GM19023 (cell line): ENCODE results near the gene AARSD1.
"Not testable (repeated sequence)": the region's sequence is repeated elsewhere in the genome, so short reads cannot be mapped to it uniquely, and the experiment has no call there.

Experiments used
- ATAC-seq: cut with Tn5 transposase; IDR thresholded peaks from one replicate; pipeline ENCODE4 v1.9.1; 2021; ENCODE audit warnings: mild to moderate bottlenecking, moderate library complexity; ENCODE audit not compliant: unreplicated experiment

The AARSD1 gene

DNA sequence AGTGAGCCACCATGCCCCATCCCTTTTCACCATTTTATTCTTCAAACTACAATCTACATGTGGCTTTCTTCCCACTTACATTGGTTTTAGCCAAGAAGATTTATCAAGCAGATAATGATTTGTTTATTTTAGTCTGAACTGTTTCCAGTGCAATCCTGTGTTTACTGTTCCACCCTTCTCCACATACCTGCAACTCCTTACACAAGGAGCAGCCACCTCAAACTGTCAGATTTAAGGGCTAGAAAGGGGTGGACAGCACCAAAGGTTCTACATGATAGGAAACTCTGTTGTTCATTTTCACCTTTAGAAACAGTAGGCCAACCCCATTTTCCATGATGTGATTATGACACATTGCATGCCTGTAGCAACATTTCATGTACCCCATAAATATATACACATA, 18.0 kb upstream of the AARSD1 start:
- ATAC-seq, result no peak

DNA sequence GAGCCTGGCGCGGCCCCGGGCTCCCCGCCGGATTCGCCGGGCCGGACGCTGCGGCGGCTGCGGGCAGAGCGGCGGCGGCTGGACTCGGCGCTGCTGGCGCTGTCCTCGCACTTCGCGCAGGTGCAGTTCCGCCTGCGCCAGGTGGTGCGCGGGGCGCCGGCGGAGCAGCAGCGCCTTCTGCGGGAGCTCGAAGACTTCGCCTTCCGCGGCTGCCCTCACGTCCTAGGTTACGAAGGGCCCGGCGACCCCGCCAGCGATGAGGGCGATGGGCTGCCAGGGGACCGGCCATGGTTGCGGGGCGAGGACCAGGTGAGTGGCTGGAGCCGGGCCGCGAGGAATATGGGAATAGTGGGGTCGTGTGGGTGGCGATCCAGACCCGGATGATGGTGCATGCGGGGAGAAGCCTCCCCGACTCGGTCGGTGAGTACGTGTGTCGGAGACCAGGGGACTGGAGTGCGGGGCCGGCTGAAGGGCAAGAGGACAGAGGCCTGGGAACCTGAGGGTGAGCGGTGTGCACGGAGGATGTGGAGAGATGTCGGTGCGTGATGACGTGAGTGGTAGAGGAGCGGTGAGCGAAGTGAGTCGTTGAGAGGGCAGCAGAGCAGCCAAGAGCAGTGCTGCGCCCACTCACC, 16.6 kb upstream of the AARSD1 start:
- ATAC-seq, result peak; percentile 54

DNA sequence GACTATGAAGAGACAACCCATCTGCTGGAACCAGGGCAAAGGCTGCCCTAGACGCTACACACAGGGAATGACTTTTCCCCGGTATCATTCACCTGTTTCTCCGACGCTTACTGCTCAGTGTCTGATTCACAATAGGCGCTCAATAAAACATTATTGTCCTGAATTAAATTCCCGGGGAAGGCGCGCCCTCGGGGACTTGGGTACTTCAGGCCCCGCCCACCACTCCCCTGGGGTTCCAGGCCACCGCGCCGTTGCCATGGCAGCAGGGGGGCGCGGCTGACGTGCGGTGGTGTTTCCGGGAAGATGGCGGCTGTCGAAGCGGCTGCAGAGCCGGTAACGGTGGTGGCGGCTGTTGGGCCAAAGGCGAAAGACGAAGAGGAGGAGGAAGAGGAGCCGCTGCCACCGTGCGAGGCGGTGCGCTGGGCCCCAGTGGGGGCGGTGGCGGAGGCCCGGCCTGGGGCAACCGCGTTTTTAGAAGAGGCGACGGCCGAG, 16.1 kb upstream of the AARSD1 start, which contains the start of gene RUNDC1:
RUNDC1 (plus strand) TSS at position 292 of the 492 bp plus-strand sequence; CDS start at position 304, 12 bp downstream.
- peak; percentile 66 for ATAC-seq

DNA sequence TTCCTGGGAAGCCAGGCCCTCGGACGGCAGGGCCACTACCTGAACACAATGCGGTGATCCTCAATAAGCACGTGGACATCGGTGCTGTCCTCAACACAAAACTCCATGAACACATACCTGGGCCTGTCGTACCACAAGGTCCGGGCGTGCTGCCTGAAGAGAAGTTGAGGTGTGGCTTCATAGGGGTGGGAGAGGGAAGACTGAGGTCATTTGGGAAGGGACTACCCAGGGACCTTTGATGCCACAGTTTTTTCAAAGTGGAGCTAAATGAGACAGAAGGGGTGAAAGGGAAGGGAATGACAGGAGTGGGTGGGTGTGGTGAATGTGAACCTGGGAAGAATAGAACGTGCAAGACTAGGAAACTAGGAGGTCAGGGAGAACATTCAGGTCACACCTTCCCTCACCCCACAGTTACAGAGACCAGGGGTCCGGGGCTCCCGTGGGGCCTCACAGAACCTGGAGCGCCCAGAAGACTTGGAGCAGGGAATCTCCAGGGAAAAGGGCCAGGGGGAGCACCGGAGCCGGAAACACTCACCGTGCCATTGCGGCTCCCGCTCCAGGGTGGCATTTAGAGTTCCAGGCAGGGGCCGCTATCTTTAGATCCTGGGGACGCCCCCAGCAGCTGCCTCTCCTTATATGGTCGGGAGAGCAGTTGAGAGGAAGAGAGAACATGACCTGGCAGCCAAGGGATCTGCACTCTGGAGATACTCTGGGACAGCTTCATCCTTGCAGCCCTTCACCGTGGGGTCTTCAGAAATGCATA, 15.4 kb upstream of the AARSD1 start, which contains the start of gene PTGES3L:
PTGES3L (minus strand) TSS at position 570 of the 763 bp plus-strand sequence; CDS start at position 543, 27 bp downstream.
- ATAC-seq, result peak; percentile 34

DNA sequence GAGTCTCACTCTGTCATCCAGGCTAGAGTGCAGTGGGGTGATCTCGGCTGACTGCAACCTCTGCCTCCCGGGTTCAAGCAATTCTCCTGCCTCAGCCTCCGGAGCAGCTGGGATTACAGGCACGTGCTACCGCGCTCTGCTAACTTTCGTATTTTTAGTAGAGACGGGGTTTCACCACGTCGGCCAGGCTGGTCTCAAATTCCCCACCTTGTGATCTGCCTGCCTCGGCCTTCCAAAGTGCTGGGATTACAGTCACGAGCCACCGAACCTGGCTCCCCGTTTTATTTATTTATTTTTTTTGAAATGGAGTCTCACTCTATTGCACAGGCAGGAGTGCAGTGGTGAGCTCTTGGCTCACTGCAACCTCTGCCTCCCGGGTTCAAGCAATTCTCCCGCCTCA, 11.4 kb upstream of the AARSD1 start:
- ATAC-seq, result not testable (repeated sequence)

DNA sequence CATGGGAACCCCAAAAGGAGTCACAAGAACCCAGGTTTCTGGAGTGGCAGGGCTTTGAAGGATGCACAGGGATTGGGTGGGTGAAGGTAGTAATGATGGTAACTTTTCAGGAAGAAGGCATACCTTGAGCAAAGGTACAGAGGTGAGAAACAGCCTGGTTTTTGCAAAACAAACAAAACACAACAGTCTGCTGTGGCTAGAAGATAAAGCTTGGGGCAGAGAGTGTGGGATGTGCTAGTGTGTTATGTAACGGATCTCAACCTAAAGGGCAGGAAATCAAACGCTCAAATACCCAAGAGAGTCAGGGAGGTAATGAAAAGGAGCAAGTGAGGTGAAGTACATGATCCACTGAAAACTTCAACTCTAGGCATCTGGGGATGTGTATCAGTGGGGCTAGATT, 11.0 kb upstream of the AARSD1 start:
- ATAC-seq, result no peak

DNA sequence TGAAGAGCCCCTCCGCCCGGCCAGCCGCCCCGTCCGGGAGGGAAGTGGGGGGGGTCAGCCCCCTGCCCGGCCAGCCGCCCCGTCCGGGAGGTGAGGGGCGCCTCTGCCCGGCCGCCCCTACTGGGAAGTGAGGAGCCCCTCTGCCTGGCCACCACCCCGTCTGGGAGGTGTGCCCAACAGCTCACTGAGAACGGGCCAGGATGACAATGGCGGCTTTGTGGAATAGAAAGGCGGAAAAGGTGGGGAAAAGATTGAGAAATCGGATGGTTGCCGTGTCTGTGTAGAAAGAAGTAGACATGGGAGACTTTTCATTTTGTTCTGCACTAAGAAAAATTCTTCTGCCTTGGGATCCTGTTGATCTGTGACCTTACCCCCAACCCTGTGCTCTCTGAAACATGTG, 9.1 kb upstream of the AARSD1 start:
- not testable (repeated sequence) for ATAC-seq

DNA sequence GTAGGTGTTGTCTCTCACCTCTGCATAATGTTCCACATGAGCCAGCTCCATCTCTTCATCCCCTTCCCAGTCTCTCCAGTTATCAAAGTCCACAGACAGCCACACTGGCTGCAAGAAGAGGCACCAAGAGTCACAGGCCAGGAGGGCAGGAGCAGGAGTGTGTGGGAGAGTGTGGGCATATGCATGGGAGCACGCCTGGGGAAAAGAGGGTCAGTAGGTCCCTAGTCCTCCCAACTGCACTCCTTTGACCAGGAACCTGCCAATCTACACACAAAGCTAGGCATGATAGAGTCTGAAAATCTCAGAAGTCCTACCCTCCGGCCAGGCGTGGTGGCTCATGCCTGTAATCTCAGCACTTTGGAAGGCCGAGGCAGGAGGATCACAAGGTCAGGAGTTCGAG, 7.3 kb upstream of the AARSD1 start:
- no peak for ATAC-seq

DNA sequence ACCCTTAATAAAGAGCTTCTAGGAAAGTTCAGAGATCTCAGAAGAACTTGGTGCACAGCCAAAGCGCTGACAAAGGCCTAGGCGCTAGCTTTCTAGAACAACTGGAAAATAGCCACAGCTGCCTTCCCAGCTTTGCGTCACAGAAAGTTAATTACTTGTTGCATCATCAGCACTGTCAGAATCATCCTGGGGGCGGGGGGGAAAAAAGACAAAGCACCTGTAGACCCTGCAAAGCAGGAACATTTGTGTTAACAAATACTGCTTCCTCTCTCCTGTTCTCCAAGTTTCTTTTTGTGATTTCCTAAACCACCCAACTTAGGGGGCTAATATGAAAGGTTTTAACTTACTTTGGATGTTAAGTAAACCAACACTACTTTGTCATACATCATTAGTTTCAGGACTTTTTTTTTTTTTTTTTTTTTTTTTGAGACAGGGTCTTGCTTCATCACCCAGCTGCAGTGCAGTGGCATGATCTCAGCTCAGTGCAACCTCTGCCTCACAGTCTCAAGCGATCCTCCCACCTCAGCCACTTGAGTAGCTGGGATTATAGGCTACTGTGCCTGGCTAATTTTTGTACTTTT, 4.8 kb upstream of the AARSD1 start:
- ATAC-seq, result no peak

DNA sequence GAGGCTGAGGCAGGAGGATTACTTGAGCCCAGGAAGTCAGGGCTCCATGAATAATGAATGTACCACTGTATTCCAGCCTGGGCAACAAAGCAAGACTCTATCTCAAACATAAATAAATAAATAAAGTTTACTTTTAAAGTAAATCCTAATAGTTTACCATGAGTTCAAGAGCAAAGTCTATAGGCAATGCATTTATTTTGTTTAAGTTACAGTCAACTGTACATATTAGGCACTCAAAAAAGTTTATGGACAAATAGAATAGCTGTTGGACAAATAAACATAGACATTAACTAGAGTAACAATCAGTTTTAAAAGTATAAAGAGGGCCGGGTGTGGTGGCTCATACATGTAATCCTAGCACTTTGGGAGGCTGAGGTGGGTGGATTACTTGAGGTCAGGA, 3.7 kb upstream of the AARSD1 start:
- no peak for ATAC-seq

DNA sequence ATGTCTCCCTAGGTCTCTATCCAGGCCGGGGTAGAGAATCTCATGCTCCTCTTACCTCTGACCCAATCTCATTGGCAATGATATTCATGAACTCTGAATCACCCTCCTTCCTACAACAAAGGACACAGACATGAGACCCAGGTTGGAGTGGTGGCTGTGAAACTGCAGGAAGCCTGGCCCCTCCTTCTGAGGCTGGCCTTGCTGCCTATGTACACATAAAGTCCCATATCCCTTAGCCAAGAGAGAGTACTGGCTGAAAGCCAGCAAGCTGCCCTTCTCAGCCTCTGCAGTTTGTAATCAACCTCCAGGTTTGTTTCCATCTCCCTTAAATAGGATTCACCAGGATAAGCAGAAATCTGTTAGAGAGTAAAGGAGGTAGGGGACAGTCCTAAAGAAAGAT, 10.6 kb downstream of the AARSD1 start:
- no peak for ATAC-seq

DNA sequence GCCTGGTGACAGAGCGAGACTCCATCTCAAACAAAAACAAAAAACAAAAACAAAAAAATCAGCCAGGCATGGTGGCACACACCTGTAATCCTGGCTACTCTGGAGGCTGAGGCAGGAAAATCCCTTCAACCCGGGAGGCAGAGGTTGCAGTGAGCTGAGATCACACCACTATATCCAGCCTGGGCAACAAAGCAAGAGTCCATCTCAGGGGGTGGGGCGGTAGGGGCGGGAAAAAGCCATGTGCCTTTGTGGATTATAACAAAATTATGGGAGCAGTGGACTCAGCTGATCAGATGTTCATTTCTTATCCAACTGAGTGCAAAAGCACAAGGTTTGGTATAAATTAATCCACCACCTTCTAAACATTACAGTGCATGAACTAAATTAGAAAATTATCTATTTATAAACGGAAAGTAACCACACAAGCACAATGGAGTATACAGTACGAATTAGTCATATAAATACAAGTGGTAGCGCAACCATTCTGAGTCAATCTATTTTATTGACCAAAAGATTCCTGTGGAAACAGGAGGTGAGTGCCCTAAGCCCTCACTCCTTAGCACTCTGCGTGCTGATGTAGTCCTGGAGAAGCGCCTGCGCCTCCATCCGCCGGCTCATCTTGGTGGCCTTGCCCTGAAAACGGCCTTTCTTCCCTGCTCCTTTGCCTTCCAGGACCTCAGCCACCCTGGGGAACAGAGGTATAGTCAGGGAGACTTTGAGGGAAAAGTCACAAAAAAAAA, 14.0 kb downstream of the AARSD1 start:
- no peak for ATAC-seq

DNA sequence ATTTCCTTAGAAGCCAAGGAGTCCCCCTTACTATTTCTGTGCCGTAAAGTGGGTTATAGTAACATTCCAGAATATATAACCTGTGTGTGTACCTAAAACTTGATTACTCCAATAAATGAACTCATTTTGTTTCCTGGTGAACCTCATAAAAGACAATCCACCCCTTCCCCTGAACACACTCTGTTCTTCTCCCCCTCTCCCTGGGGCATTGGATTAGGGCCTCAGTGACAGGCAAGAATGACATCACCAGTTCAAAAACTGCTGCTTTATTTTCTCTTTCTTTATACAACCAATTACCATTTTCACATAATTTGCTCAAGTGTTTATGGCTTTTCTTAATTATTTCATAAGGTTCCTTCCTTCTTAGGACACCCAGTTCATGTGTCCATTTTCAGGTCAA, 17.4 kb downstream of the AARSD1 start:
- ATAC-seq, result no peak

DNA sequence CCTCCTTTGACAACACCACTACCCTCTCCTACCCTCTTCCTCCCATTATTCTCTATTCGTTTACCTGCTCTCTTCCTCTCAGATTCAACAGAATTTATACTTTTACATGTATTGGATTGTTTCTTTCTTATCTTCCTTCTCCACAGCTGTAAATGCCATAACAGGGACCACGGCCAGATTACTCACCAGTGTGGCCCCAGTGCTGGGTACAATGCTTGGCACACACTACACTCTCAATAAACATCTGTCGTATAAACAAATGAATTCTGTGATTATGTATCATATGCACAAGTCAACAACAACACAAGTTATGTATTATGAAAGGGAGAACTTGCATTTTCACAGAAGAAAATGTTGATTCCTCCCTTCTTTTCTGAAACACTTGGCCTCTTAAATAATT, 20.0 kb downstream of the AARSD1 start:
- ATAC-seq, result no peak

DNA sequence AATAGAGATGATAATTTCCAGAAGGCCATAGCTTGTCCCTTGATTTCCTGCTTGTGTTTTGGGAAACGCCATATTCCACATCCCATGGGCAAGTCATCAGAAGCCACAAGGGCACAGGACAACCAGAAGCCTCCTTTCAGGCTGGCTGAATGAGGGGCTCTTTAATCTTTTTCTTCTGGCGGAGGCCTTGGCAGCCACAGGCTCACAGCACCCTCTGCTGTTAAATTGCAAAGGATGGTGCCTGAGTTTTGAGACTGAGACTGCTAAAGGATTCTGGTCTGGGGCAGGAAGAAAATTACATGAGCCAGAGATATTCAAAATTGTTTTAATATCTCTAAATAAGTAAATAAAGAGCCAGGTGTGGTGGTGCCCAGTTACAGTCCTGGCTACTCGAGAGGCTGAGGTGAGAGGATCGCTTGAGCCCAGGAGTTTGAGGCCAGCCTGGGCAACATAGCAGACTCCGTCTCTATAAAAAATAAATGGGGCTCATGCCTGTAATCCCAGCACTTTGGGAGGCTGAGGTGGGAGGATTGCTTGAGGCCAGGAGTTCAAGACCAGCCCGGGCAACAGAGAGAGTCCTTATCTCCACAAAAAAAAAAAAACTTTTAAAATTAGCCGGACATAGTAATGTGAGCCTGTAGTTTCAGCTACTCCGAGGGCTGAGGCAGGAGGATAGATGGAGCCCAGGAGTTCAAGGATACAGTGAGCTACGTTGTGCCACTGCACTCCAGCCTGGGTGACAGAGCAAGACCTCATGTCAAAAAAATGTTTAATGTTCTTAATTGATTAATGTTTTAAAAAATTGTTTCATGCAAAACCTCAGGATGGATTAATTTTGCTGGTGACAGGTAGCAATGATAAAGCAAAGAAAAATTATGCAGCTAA, 26.3 kb downstream of the AARSD1 start:
- no peak for ATAC-seq

DNA sequence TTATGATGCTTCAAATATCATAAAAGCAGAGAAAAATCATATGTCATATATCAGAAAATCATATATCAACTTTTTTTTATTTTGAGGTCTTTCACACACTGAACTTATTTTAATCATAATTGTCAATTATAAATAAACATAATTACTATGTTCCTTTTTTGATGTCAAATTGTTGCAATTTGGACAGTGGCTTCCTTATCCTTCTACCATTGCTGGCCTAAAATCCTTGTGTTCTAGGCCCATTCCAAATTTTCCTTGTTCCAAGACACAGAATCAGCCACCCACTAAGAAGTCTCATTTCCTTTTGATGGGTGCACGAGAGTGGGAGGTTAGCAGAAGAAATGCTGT, 34.8 kb downstream of the AARSD1 start:
- ATAC-seq, result no peak

DNA sequence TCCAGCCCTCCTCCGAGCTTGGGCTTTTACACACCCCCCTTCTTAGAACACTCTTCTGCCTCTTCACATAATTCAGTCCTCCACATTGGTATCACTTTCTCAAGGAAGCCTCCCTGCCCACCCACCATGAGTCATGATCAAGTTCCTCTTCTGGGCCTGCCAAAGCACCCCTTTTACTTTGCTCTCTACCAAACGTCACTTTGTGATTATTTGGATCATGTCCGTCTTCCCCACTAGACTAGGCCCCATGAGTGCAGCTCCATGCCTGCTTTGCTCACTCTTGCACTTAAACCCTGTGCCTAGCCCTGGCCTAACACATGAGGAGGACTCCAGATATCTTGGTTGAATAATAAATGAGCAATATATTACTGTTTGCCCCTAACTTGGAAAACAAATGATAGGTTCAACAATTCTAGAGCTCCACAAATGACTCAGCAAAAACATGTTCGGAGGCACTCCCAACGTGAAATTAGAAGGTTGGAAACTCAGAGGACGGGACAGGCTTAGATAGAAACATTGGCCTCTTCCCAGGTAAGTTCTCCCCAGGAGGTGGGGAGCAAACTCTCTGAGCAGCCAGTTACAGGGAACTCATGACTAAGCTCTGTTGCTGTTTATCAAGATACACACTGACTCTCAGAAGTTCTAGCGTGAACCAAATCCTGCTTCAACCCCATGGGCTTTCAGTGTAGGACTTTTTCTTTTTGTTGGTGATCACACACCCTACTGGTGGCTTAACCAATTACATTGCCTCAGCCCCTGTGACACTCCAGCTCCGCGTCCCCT, 35.3 kb downstream of the AARSD1 start:
- ATAC-seq, result no peak

DNA sequence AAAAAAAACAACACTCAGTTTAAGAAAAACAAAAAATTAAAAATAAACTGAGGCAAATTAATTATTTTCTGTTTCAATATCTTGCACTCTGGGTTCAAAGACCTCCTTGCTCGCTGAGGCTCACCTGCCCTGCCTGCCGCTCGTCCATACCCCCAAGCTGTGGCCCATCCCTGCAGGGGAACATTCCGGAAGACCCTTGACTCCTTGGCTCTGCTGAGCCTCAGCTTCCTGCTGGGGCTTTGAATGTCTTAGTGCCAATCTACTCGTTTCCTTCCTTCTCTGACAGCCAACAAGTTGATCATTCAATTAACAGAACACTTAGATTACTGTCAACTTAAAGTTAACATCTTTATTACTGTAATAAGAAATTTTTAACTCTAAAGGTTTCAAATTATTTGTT, 39.4 kb downstream of the AARSD1 start:
- no peak for ATAC-seq

DNA sequence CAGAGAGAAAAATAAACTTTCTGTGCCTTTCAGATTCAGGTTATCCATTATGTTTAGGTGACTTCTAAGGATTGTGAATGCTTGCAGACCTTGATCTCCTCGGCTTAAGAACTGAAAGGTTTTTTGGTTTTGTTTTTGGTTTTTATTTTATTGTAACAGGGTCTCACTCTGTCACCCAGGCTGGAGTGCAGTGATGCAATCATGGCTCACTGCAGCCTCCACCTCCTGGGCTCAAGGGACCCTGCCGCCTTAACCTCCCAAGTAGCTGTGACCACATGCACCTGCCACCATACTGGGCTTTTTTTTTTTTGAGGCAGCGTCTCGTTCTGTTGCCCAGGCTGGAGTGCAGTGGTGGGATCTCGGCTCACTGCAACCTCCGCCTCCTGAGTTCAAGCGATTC, 40.8 kb downstream of the AARSD1 start:
- ATAC-seq, result not testable (repeated sequence)

DNA sequence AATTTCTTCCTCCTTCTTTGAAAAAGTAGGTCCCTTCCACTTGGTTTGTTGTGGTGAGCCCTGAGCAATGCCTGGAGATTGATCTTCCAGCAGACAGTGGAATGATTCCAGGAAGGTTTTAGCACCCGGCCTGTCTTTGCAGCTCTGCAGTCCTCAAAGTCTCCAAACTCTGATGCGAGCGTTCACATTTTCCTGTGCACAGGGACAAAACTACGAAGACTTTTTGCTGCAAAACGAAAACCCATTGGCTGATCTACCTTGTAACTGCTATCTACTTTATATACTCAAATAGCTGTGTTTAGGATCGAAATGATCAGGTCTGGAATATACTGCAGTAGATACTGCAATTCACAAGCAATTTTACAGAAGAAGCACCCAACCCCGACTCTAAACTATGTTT, 42.0 kb downstream of the AARSD1 start:
- no peak for ATAC-seq
